A673 (cell line): ENCODE measurements around the gene BUB1. TPM values are rescaled to one million over a fixed set of nuclear protein-coding genes. Genes with fewer than 3 reads are reported as not detected.

Source experiments
- BruUV-seq: library from RNA; stranded (reverse); fragments of 400-500 nt; replicated peaks from 2 replicates; lab custom pipeline; 2021; lab: Mats Ljungman, UMichigan
- CTCF ChIA-PET: fragments of 300-600 bp; sonication (Branson Sonifier 250); formaldehyde crosslinking; loops from one replicate; lab custom pipeline; 2022; ENCODE audit warnings: antibody characterized with exemption; lab: Charles Lee
- POLR2A ChIA-PET: fragments of 300-600 bp; sonication (Branson Sonifier 250); formaldehyde crosslinking; loops from one replicate; lab custom pipeline; 2022; ENCODE audit warnings: antibody characterized with exemption; ENCODE audit not compliant: low non-redundant PET; lab: Charles Lee
- DNase-seq: peaks from one replicate; pipeline ENCODE4 v3.0.0-alpha.2; 2015; ENCODE audit warnings: low spot score
- H3K27ac ChIP-seq: fragments of 200-600 bp; sonication (generic); 2 replicates; pipeline ENCODE4 v1.5.1; 2016; ENCODE audit warnings: mixed run types, low read depth, mild to moderate bottlenecking, mixed read lengths, antibody characterized with exemption, low read length; ENCODE audit not compliant: poor library complexity, severe bottlenecking
- H3K27me3 ChIP-seq: fragments of 200-600 bp; sonication (generic); replicated peaks from 2 replicates; pipeline ENCODE4 v1.6.1; 2017; ENCODE audit warnings: mixed run types, low read depth, mild to moderate bottlenecking, mixed read lengths, antibody characterized with exemption, low read length; ENCODE audit not compliant: insufficient read depth, poor library complexity
- H3K36me3 ChIP-seq: fragments of 200-600 bp; sonication (generic); 2 replicates; pipeline ENCODE4 v1.6.1; 2016; ENCODE audit warnings: mixed run types, mild to moderate bottlenecking, mixed read lengths, antibody characterized with exemption, low read length; ENCODE audit not compliant: insufficient read depth, poor library complexity, severe bottlenecking
- H3K4me1 ChIP-seq: fragments of 200-600 bp; sonication (generic); 2 replicates; pipeline ENCODE4 v1.6.1; 2017; ENCODE audit warnings: mixed run types, mild to moderate bottlenecking, mixed read lengths, antibody characterized with exemption, low read length; ENCODE audit not compliant: insufficient read depth, poor library complexity, severe bottlenecking
- H3K4me3 ChIP-seq: fragments of 200-600 bp; sonication (generic); 2 replicates; pipeline ENCODE4 v1.5.1; 2016; ENCODE audit warnings: low read depth, mixed run types, mild to moderate bottlenecking, mixed read lengths, low read length; ENCODE audit not compliant: poor library complexity, severe bottlenecking
- H3K9me3 ChIP-seq: fragments of 200-600 bp; sonication (generic); 2 replicates; pipeline ENCODE4 v1.6.1; 2016; ENCODE audit warnings: mixed run types, low read depth, mild to moderate bottlenecking, mixed read lengths, antibody characterized with exemption, low read length; ENCODE audit not compliant: poor library complexity, severe bottlenecking
- EZH2 ChIP-seq: fragments of 200-600 bp; sonication (generic); IDR thresholded peaks from 2 replicates; pipeline ENCODE4 v1.6.1; 2017; ENCODE audit warnings: borderline replicate concordance, low read depth, mild to moderate bottlenecking, mixed read lengths, antibody characterized with exemption, low read length; ENCODE audit not compliant: poor library complexity, severe bottlenecking
- intact Hi-C: fragments of 100-400 bp; cut with micrococcal nuclease; formaldehyde crosslinking; loops from one replicate; pipeline ENCODE4 v1.10.0; 2022; ENCODE audit not compliant: unreplicated experiment
- total RNA-seq: library from RNA; stranded (reverse); gene quantifications from 2 replicates; pipeline ENCODE4 v1.2.3, GENCODE V29; 2021
- TF ChIP-seq, protein P1 (sequence below): fragments of 300-800, 200-600 bp; sonication (generic); conservative IDR thresholded peaks from 2 replicates; pipeline ENCODE4 v1.5.1; 2017; ENCODE audit warnings: low read depth, mild to moderate bottlenecking, antibody characterized with exemption, low read length, moderate library complexity, mixed read lengths

Gene BUB1
- total RNA-seq, 1 experiment from 2014 or later, result 98.0 TPM

- H3K27ac ChIP-seq, result no peak overlapping the region
Measured at GRCh38 chr2:110682872-110683271, 5.0 kb upstream of the BUB1 start.

GRCh38 chr2:110682267-110682666, 4.4 kb upstream of the BUB1 start:
- no peak overlapping the region for H3K27ac ChIP-seq
- intact Hi-C loops, result no loop called here

More at GRCh38 chr2:110682872-110683271, 5.0 kb upstream of the BUB1 start:
- ChIA-PET CTCF (no interaction called here), POLR2A (interaction anchor here (0.6 kb wide), 1 partner anchor 942 kb away, joined by 3 read pairs; no protein-coding TSS in a partner anchor)
- no peak for DNase-seq
- intact Hi-C loops, result no loop called here
- Histone ChIP-seq H3K4me3 (no peak overlapping the region), H3K4me1 (peaks cover 8% of the 10 kb centered on the region), H3K27me3 (no peaks in the 10 kb centered on the region), H3K9me3 (peaks cover 6% of the 10 kb centered on the region), H3K36me3 (no peaks in the 10 kb centered on the region)
- no TSS peak for BruUV-seq
- TF ChIP-seq, protein P1, sequence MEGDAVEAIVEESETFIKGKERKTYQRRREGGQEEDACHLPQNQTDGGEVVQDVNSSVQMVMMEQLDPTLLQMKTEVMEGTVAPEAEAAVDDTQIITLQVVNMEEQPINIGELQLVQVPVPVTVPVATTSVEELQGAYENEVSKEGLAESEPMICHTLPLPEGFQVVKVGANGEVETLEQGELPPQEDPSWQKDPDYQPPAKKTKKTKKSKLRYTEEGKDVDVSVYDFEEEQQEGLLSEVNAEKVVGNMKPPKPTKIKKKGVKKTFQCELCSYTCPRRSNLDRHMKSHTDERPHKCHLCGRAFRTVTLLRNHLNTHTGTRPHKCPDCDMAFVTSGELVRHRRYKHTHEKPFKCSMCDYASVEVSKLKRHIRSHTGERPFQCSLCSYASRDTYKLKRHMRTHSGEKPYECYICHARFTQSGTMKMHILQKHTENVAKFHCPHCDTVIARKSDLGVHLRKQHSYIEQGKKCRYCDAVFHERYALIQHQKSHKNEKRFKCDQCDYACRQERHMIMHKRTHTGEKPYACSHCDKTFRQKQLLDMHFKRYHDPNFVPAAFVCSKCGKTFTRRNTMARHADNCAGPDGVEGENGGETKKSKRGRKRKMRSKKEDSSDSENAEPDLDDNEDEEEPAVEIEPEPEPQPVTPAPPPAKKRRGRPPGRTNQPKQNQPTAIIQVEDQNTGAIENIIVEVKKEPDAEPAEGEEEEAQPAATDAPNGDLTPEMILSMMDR, result no peak
- TF ChIP-seq EZH2, result no peak

GRCh38 chr2:110680709-110681108, 2.8 kb upstream of the BUB1 start:
- no peak overlapping the region for H3K4me3 ChIP-seq
- no peak overlapping the region for H3K27ac ChIP-seq
- ChIA-PET POLR2A (no interaction called here), CTCF (no interaction called here)
- DNase-seq, result no peak
- BruUV-seq, result no TSS peak
- TF ChIP-seq EZH2, result no peak
- TF ChIP-seq, protein P1, result no peak
- H3K9me3 ChIP-seq, result no peaks in the 10 kb centered on the region
- peaks cover 16% of the 10 kb centered on the region for H3K4me1 ChIP-seq
- H3K36me3 ChIP-seq, result peaks cover 7% of the 10 kb centered on the region
- H3K27me3 ChIP-seq, result no peaks in the 10 kb centered on the region
- intact Hi-C loops, result no loop called here

More at GRCh38 chr2:110682267-110682666, 4.4 kb upstream of the BUB1 start:
- ChIA-PET CTCF (no interaction called here), POLR2A (no interaction called here)
- Histone ChIP-seq H3K4me1 (peaks cover 8% of the 10 kb centered on the region), H3K9me3 (peaks cover 2% of the 10 kb centered on the region), H3K36me3 (no peaks in the 10 kb centered on the region), H3K4me3 (no peak overlapping the region), H3K27me3 (no peaks in the 10 kb centered on the region)
- TF ChIP-seq, protein P1, result no peak
- TF ChIP-seq EZH2, result no peak
- no TSS peak for BruUV-seq
- no peak for DNase-seq
